H9 (cell line): ENCODE results near the gene TAOK1. TPM values are rescaled to one million over a fixed set of nuclear protein-coding genes. Genes with fewer than 3 reads are reported as not detected.

Experiments used
- DNase-seq: peaks from one replicate; pipeline ENCODE4 v3.0.0-alpha.2; 2017
- H2AFZ ChIP-seq: one replicate; pipeline ENCODE4 v1.6.1; 2013; ENCODE audit warnings: mild to moderate bottlenecking, low read length, control low read depth, moderate library complexity
- H2AK5ac ChIP-seq: 2 replicates; pipeline ENCODE4 v1.6.1; 2013; ENCODE audit warnings: low read length, control low read depth, mixed read lengths; ENCODE audit not compliant: insufficient read length
- H2BK120ac ChIP-seq: one replicate; pipeline ENCODE4 v1.6.1; 2013; ENCODE audit warnings: low read depth, mild to moderate bottlenecking, low read length, control low read depth, inconsistent platforms; ENCODE audit not compliant: poor library complexity, severe bottlenecking
- H2BK12ac ChIP-seq: 2 replicates; pipeline ENCODE4 v1.6.1; 2013; ENCODE audit warnings: low read length, control low read depth, mixed read lengths, low read depth; ENCODE audit not compliant: insufficient read length
- H2BK15ac ChIP-seq: 2 replicates; pipeline ENCODE4 v1.6.1; 2013; ENCODE audit warnings: low read depth, low read length, control low read depth
- H2BK20ac ChIP-seq: one replicate; pipeline ENCODE4 v1.6.1; 2013; ENCODE audit warnings: low read depth, mild to moderate bottlenecking, low read length, control low read depth, inconsistent platforms; ENCODE audit not compliant: poor library complexity, severe bottlenecking
- H2BK5ac ChIP-seq: 2 replicates; pipeline ENCODE4 v1.6.1; 2013; ENCODE audit warnings: low read length, control low read depth, mixed read lengths; ENCODE audit not compliant: insufficient read length
- H3K14ac ChIP-seq: 2 replicates; pipeline ENCODE4 v1.6.1; 2013; ENCODE audit warnings: low read length, control low read depth; ENCODE audit not compliant: insufficient read depth
- H3K18ac ChIP-seq: 2 replicates; pipeline ENCODE4 v1.6.1; 2013; ENCODE audit warnings: low read depth, mild to moderate bottlenecking, mixed read lengths, low read length, control low read depth; ENCODE audit not compliant: insufficient read length
- H3K23ac ChIP-seq: 2 replicates; pipeline ENCODE4 v1.6.1; 2013; ENCODE audit warnings: low read length, control low read depth, mixed read lengths, low read depth; ENCODE audit not compliant: insufficient read length
- H3K23me2 ChIP-seq: 2 replicates; pipeline ENCODE4 v1.6.1; 2013; ENCODE audit warnings: low read depth, mild to moderate bottlenecking, mixed read lengths, low read length, control low read depth; ENCODE audit not compliant: insufficient read length, poor library complexity, severe bottlenecking
- H3K27ac ChIP-seq: 2 replicates; pipeline ENCODE4 v1.5.1; 2013; ENCODE audit warnings: low read length, control low read depth, mixed read lengths, low read depth; ENCODE audit not compliant: insufficient read length
- H3K27me3 ChIP-seq: 2 replicates; pipeline ENCODE4 v1.6.1; 2013; ENCODE audit warnings: low read length, control low read depth, inconsistent platforms; ENCODE audit not compliant: insufficient read depth
- H3K4ac ChIP-seq: 2 replicates; pipeline ENCODE4 v1.6.1; 2013; ENCODE audit warnings: low read depth, mild to moderate bottlenecking, control low read depth, inconsistent platforms, low read length, moderate library complexity
- H3K4me1 ChIP-seq: 2 replicates; pipeline ENCODE4 v1.6.1; 2013; ENCODE audit warnings: low read length, control low read depth, inconsistent platforms; ENCODE audit not compliant: insufficient read depth
- H3K4me2 ChIP-seq: 2 replicates; pipeline ENCODE4 v1.6.1; 2013; ENCODE audit warnings: low read length, control low read depth, mixed read lengths; ENCODE audit not compliant: insufficient read length, insufficient read depth
- H3K56ac ChIP-seq: 2 replicates; pipeline ENCODE4 v1.6.1; 2013; ENCODE audit warnings: low read depth, mild to moderate bottlenecking, mixed read lengths, low read length, control low read depth; ENCODE audit not compliant: insufficient read length
- H3K79me1 ChIP-seq: 2 replicates; pipeline ENCODE4 v1.6.1; 2013; ENCODE audit warnings: low read depth, mild to moderate bottlenecking, moderate library complexity, low read length, control low read depth, inconsistent platforms; ENCODE audit not compliant: insufficient read depth, poor library complexity, severe bottlenecking
- H3K79me2 ChIP-seq: 2 replicates; pipeline ENCODE4 v1.6.1; 2013; ENCODE audit warnings: low read length, control low read depth, inconsistent platforms; ENCODE audit not compliant: insufficient read depth
- H3K9ac ChIP-seq: 2 replicates; pipeline ENCODE4 v1.6.1; 2013; ENCODE audit warnings: low read length, control low read depth, mixed read lengths; ENCODE audit not compliant: insufficient read length; ENCODE audit errors: extremely low read depth
- H3K9me3 ChIP-seq: one replicate; pipeline ENCODE4 v1.6.1; 2013; ENCODE audit warnings: low read depth, low read length, inconsistent platforms; ENCODE audit not compliant: control insufficient read depth
- H3T11ph ChIP-seq: one replicate; pipeline ENCODE4 v1.6.1; 2013; ENCODE audit warnings: mild to moderate bottlenecking, low read length, control low read depth, inconsistent platforms
- H4K20me1 ChIP-seq: one replicate; pipeline ENCODE4 v1.6.1; 2013; ENCODE audit not compliant: control insufficient read depth, insufficient read length, insufficient read depth
- H4K5ac ChIP-seq: 2 replicates; pipeline ENCODE4 v1.6.1; 2013; ENCODE audit warnings: low read depth, mild to moderate bottlenecking, mixed read lengths, low read length, control low read depth; ENCODE audit not compliant: insufficient read length
- H4K8ac ChIP-seq: replicated peaks from 2 replicates; pipeline ENCODE4 v1.6.1; 2013; ENCODE audit warnings: low read length, control low read depth, mixed read lengths, low read depth; ENCODE audit not compliant: insufficient read length
- H4K91ac ChIP-seq: 2 replicates; pipeline ENCODE4 v1.6.1; 2013; ENCODE audit warnings: low read depth, mild to moderate bottlenecking, moderate library complexity, mixed read lengths, low read length, control low read depth; ENCODE audit not compliant: insufficient read length
- H3K27ac Mint-ChIP-seq, 3 experiments: 2 replicates in 2 of 3; 3 replicates in 1 of 3; pipeline ENCODE4 v1.8.0; 2020 to 2021; ENCODE audit warnings: mixed read lengths in 3 of 3, mild to moderate bottlenecking in 1 of 3, moderate library complexity in 1 of 3
- H3K27me3 Mint-ChIP-seq: 2 replicates; pipeline ENCODE4 v1.8.0; 2021; ENCODE audit warnings: low read depth, mild to moderate bottlenecking, moderate library complexity, mixed read lengths
- H3K36me3 Mint-ChIP-seq, 3 experiments: 2 replicates in 2 of 3; 3 replicates in 1 of 3; pipeline ENCODE4 v1.8.0; 2020 to 2021; ENCODE audit warnings: low read depth in 3 of 3, mixed read lengths in 3 of 3; ENCODE audit not compliant: insufficient read depth in 1 of 3
- H3K4me1 Mint-ChIP-seq, 2 experiments: 2 replicates each; pipeline ENCODE4 v1.8.0; 2020; ENCODE audit warnings: mixed read lengths in 2 of 2
- H3K4me3 Mint-ChIP-seq, 2 experiments: 2 replicates in 1 of 2; 3 replicates in 1 of 2; pipeline ENCODE4 v1.8.0; 2020 to 2021; ENCODE audit warnings: mild to moderate bottlenecking in 2 of 2, mixed read lengths in 2 of 2, moderate library complexity in 1 of 2
- H3K9me3 Mint-ChIP-seq, 2 experiments: 2 replicates in 1 of 2; 3 replicates in 1 of 2; pipeline ENCODE4 v1.8.0; 2020; ENCODE audit warnings: mild to moderate bottlenecking in 2 of 2, mixed read lengths in 2 of 2, moderate library complexity in 1 of 2
- CTCF ChIP-seq: fragments of 200-600 bp; sonication (generic); conservative IDR thresholded peaks from 3 replicates; pipeline ENCODE4 v1.8.0; 2021; ENCODE audit warnings: antibody characterized with exemption, mild to moderate bottlenecking
- WGBS: extraction: QIAGEN DNeasy Blood & Tissue Kit; methylation state at CpG from one replicate; pipeline ENCODE4 v1.1.7; 2013; ENCODE audit warnings: missing lambda C conversion rate, low lambda C conversion rate, mixed read lengths; ENCODE audit not compliant: insufficient read length; ENCODE audit errors: extremely low coverage; 5-methylcytosine and 5-hydroxymethylcytosine counted together
- total RNA-seq: library from RNA; stranded (reverse); gene quantifications from 2 replicates; pipeline ENCODE4 v1.2.1, GENCODE V29; 2021

The TAOK1 gene
- total RNA-seq, 1 experiment from 2014 or later = 93.0 TPM

GRCh38 chr17:29524692-29525091 lies 134.5 kb downstream of the TAOK1 start:
- no peak overlapping the region for H3K56ac ChIP-seq
- no peak for DNase-seq
- peaks cover 12 to 71% (median 39%) of the 10 kb centered on the region in 3 experiments for H3K36me3 Mint-ChIP-seq
- H2AK5ac ChIP-seq = no peak overlapping the region
- no peaks in the 10 kb centered on the region for H3K9me3 Mint-ChIP-seq
- H3K14ac ChIP-seq = no peak overlapping the region
- H3K9me3 ChIP-seq = no peaks in the 10 kb centered on the region
- TF ChIP-seq CTCF = no peak
- no peak overlapping the region for H3K23ac ChIP-seq
- no peaks in the 10 kb centered on the region for H3K23me2 ChIP-seq
- H3K4me1 Mint-ChIP-seq = no peaks in the 10 kb centered on the region
- no peak overlapping the region for H2AFZ ChIP-seq
- no peak overlapping the region for H3K4ac ChIP-seq
- no peaks in the 10 kb centered on the region for H3K79me2 ChIP-seq
- no peak overlapping the region for H4K8ac ChIP-seq
- no peak overlapping the region for H2BK12ac ChIP-seq
- no peak overlapping the region for H4K5ac ChIP-seq
- H3T11ph ChIP-seq = no peak overlapping the region
- no peaks in the 10 kb centered on the region for H3K79me1 ChIP-seq
- H3K27ac Mint-ChIP-seq = no peak overlapping the region
- no peak overlapping the region for H2BK15ac ChIP-seq
- no peaks in the 10 kb centered on the region for H3K27me3 Mint-ChIP-seq
- H3K9ac ChIP-seq = no peak overlapping the region
- H2BK5ac ChIP-seq = no peak overlapping the region
- H3K4me2 ChIP-seq = no peak overlapping the region
- H4K20me1 ChIP-seq = no peaks in the 10 kb centered on the region
- H4K91ac ChIP-seq = no peak overlapping the region
- H2BK20ac ChIP-seq = no peak overlapping the region
- no peak overlapping the region for H3K18ac ChIP-seq
- H3K27ac ChIP-seq = no peak overlapping the region
- H3K27me3 ChIP-seq = no peaks in the 10 kb centered on the region
- H3K4me3 Mint-ChIP-seq = no peak overlapping the region
- H2BK120ac ChIP-seq = no peak overlapping the region
- no CpG with 5 or more reads among the region's 3 CpGs for WGBS
- H3K4me1 ChIP-seq = no peaks in the 10 kb centered on the region
